Measurements from ENCODE around the gene IL1RAPL2. TPM values are rescaled to one million over a fixed set of nuclear protein-coding genes. Genes with fewer than 3 reads are reported as not detected.

IL1RAPL2 gene
- total and polyA plus RNA-seq, 2 of the 8 experiments (the other 6 are each of a cell fraction or from before 2014, with no cell fraction given) = 0.20 to 1.3 TPM

GRCh38 chrX:105006103-105006502 is 440.1 kb downstream of the IL1RAPL2 start (continued):
- TF ChIP-seq, protein P1, sequence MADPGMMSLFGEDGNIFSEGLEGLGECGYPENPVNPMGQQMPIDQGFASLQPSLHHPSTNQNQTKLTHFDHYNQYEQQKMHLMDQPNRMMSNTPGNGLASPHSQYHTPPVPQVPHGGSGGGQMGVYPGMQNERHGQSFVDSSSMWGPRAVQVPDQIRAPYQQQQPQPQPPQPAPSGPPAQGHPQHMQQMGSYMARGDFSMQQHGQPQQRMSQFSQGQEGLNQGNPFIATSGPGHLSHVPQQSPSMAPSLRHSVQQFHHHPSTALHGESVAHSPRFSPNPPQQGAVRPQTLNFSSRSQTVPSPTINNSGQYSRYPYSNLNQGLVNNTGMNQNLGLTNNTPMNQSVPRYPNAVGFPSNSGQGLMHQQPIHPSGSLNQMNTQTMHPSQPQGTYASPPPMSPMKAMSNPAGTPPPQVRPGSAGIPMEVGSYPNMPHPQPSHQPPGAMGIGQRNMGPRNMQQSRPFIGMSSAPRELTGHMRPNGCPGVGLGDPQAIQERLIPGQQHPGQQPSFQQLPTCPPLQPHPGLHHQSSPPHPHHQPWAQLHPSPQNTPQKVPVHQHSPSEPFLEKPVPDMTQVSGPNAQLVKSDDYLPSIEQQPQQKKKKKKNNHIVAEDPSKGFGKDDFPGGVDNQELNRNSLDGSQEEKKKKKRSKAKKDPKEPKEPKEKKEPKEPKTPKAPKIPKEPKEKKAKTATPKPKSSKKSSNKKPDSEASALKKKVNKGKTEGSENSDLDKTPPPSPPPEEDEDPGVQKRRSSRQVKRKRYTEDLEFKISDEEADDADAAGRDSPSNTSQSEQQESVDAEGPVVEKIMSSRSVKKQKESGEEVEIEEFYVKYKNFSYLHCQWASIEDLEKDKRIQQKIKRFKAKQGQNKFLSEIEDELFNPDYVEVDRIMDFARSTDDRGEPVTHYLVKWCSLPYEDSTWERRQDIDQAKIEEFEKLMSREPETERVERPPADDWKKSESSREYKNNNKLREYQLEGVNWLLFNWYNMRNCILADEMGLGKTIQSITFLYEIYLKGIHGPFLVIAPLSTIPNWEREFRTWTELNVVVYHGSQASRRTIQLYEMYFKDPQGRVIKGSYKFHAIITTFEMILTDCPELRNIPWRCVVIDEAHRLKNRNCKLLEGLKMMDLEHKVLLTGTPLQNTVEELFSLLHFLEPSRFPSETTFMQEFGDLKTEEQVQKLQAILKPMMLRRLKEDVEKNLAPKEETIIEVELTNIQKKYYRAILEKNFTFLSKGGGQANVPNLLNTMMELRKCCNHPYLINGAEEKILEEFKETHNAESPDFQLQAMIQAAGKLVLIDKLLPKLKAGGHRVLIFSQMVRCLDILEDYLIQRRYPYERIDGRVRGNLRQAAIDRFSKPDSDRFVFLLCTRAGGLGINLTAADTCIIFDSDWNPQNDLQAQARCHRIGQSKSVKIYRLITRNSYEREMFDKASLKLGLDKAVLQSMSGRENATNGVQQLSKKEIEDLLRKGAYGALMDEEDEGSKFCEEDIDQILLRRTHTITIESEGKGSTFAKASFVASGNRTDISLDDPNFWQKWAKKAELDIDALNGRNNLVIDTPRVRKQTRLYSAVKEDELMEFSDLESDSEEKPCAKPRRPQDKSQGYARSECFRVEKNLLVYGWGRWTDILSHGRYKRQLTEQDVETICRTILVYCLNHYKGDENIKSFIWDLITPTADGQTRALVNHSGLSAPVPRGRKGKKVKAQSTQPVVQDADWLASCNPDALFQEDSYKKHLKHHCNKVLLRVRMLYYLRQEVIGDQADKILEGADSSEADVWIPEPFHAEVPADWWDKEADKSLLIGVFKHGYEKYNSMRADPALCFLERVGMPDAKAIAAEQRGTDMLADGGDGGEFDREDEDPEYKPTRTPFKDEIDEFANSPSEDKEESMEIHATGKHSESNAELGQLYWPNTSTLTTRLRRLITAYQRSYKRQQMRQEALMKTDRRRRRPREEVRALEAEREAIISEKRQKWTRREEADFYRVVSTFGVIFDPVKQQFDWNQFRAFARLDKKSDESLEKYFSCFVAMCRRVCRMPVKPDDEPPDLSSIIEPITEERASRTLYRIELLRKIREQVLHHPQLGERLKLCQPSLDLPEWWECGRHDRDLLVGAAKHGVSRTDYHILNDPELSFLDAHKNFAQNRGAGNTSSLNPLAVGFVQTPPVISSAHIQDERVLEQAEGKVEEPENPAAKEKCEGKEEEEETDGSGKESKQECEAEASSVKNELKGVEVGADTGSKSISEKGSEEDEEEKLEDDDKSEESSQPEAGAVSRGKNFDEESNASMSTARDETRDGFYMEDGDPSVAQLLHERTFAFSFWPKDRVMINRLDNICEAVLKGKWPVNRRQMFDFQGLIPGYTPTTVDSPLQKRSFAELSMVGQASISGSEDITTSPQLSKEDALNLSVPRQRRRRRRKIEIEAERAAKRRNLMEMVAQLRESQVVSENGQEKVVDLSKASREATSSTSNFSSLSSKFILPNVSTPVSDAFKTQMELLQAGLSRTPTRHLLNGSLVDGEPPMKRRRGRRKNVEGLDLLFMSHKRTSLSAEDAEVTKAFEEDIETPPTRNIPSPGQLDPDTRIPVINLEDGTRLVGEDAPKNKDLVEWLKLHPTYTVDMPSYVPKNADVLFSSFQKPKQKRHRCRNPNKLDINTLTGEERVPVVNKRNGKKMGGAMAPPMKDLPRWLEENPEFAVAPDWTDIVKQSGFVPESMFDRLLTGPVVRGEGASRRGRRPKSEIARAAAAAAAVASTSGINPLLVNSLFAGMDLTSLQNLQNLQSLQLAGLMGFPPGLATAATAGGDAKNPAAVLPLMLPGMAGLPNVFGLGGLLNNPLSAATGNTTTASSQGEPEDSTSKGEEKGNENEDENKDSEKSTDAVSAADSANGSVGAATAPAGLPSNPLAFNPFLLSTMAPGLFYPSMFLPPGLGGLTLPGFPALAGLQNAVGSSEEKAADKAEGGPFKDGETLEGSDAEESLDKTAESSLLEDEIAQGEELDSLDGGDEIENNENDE (IDR thresholded peaks at IDR 0.05; ENCODE audit: insufficient replicate concordance, low read length) = no peak
- no peak for TF ChIP-seq SP4 (IDR thresholded peaks at IDR 0.05; ENCODE audit: low read length)
- TF ChIP-seq RFX5 (IDR thresholded peaks at IDR 0.05; ENCODE audit: borderline replicate concordance, low read depth, low read length) = no peak
- no peak for TF ChIP-seq POLR2AphosphoS5 (IDR thresholded peaks at IDR 0.05; ENCODE audit: low read depth, low read length)
- no peak for TF ChIP-seq ZNF274 (IDR thresholded peaks at IDR 0.05; ENCODE audit: borderline replicate concordance, extremely low read depth, low read length)
- TF ChIP-seq CEBPB (IDR thresholded peaks at IDR 0.05; ENCODE audit: low read depth, low read length) = no peak
- TF ChIP-seq FOSL1 (IDR thresholded peaks at IDR 0.05; ENCODE audit: insufficient read depth, low read depth, low read length) = no peak
- TF ChIP-seq JUND (IDR thresholded peaks at IDR 0.05; ENCODE audit: low read length) = no peak

All from H1 (cell line).